Measurements from ENCODE around the gene ATG2A.

The ATG2A gene

GRCh38 chr11:64875369-64876228, 41.4 kb downstream of the ATG2A start:
- intact Hi-C loops (cut with DNase I): no loop called here
- peak in 1 of 10 donors; percentile 32 for DNase-seq

DNA sequence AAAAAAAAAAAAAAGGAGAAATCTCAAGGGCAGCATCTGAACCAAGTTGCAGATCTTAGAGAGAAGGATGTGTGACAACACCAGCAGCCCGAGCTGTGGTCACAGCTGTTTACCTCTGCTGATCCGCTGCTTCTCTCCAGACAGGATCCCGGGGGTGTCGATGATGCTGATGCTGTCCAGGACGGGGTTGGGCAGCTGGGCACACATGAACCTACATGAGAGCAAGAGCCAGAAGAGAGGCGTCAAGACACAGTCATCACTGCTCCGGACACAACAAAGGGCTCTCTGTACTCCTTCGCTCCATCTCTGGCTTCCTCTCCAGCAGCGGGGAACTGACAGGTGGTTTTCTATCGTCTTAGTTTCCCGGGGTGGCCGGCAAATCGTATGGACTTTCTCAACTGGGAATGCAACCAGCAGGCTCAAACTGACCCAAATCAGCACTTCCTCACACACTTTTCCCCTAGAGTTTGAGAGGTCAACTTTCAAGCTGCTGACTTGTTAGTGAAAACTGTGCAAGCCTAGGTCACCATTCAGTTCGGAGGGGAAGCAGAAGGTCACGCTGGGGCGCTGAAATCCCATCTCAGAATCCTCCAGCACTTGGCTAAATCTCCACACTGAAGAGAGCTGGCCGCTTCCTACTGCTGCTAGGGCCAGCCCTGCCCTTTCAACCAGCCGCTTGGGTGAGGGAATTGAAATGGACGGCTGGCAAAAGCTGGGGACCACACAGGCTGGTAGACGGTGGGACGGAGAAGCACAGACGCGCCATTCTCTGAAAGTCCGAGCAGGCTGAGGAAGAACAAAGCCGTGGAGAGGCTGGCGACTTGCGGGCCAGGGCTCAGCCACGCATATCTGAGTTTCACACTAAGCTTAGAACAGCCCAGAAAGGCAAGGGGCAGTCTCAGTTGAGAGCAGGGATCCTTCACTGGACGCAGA, 42.4 kb downstream of the ATG2A start:
- intact Hi-C loops (cut with DNase I): no loop called here
- peak in 6 of 10 donors; percentile 28 to 91 (median 56) for DNase-seq

DNA sequence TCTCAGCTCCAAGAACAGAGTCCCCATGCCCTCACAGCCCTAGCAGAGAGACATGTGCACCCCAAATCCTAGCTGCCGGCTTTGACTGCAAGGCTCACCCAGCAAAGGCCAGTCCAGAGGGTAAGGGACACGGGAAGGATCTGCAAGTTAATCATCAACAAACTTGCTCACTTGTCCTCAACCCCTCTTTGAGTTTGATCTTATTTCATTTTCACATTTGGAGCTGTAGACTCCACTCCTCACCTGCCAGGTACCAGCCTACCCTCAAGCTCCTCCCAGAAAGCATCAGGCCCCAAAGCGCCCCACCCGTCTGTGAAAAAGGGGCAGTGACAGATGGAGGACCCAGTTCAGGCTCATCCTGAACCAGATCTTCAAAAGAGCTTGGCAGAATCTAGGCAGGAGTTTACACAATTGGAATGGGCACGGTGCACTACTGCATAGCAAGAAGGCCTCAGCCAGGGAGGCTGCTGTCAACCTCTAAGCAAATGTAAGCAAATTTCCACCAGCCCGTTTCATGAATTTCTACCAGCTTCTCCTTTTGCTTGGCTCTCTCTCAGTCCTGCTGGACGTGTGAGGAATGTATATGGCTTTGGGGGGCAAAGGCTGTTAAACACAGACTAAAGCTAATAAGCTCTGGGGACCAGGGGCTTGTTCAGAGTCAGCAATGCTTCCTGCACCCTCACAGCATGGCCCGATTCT, 44.1 kb downstream of the ATG2A start:
- no peak for DNase-seq
- intact Hi-C loops (cut with DNase I): no loop called here

GRCh38 chr11:64871492-64871891, 45.5 kb downstream of the ATG2A start:
- no peak for DNase-seq
- intact Hi-C loops (cut with DNase I): no loop called here

GRCh38 chr11:64870893-64871466, 46.0 kb downstream of the ATG2A start:
- no peak for DNase-seq
- intact Hi-C loops (cut with DNase I): no loop called here

DNA sequence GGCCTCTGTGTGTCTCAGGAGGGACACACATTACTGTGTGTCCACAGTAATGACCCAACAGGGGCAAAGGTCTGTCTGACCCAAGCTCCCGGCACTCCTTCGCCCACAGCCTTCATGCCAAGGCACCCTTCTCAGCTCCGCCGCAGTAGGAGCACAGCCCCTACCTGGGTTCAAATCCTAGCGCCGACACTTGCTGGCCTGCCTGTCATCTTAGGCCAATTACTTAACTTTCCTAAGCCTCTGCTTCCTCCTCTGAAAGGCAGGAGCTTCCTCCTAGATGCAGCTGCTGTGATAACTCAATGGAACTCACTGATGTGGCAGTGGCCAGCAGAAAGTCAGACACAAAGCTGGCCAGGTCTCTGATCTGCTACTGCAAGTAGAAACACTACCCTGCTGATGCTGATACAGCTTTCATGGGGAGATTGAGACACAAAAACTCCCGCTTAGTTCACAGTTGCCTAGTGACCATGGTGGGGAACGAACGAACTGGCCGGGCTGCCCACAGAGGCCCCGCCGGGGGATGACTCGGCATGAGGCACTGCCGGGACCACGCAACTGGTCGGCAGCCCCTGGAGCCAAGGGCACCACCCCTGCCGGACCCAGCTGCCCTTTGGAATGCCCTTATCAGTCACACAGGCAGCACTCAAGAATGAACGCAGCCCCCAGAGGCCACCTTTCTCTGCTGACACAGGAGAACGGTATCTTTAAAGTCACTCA, 46.7 kb downstream of the ATG2A start:
- DNase-seq: no peak
- intact Hi-C loops (cut with DNase I): no loop called here

DNA sequence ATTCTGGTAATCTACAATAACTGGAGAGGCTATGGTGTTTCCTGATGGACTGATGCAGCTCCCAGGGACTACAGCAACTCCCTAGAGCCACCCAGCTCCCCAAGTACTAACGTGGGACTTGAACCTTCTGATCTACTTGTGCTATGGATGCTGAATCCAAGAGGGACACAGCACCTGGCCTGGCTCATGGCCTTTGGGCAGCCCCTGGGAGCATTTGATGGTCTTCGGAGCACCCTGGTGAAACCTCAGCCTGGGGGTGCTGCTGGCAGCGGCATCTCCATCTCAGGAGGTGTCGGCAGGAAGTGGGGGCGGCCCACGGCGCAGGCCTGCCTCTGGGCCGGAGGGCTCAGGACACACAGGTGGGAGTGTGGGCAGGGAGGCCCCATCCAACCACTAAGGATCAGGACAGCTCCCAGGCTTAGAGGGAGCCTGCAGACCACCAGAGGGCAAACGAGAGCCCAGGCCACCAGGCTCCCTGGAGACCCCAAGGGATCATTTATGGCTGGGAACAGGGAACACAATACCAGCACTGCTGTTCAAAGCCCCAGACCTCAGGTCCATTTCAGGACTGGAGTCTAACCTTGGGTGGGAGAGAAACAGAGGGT, 47.3 kb downstream of the ATG2A start:
- no peak for DNase-seq
- intact Hi-C loops (cut with DNase I): no loop called here

DNA sequence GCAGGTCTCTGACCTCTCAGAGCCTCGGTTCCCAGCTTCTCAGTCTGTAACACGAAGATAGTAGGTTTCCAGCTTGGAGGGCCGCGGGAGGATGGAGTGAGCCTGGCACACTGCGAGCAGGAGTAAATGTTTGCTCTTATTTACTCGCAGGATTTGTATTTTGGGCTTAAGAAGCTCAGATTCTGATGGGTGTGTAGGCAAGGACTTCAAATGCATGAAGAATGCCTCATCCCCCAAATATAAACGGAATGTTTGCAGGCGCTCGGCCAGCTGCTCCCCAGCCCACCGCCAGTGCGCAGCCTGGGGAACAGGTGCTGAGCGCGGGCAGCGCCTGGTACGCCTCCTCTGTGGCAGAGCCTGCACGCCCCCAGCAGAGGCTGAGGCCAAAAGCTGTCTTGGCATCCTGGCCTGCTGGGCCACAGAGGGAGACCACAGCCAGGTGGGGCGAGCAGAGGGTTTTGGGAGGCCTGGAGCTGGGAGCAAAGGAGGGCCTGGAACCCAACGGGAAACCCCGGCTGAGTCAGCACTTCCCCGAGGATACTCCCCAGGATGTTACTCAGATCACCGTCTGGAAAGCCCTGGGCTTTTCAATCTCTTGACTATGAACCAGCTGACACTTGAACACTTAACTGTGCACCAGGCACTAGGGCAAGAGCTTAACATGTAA, 48.0 kb downstream of the ATG2A start:
- intact Hi-C loops (cut with DNase I): no loop called here
- peak in 5 of 10 donors; percentile 23 to 93 (median 86) for DNase-seq

DNA sequence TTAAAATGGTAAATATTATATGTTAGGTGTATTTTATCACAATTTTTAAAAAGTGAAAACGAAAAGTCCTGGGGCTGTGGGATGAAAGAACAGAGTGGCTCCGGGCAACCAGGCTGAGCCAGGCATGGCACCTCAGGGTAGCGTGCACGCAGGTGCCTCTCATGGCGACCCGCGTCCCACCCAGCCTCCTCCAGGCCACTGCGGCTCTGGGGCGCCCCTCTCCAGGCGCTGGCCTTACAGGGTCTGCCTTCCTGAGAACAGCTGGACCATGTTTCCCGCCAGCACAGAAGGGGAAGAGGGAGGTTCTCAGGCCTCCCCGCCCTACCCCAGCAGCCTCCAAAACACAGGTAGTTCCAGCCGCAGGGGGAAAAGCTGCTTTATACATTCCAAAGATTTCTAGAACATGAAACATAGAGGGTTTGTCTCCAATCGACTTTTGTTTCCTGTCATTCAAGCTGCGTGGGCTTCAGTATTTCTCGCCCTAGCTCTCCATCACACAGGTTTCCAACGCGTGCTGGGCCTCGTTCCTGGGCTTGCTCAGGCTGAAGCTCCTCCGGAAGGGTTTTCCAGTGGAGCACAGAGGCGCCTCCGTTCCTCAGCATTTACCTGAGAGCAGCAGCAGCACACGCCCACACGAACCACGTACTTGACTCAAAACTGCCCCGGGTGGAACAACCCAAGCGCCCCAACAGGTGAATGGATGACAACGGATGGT, 49.1 kb downstream of the ATG2A start:
- DNase-seq: no peak
- intact Hi-C loops (cut with DNase I): no loop called here

- intact Hi-C loops (cut with DNase I): no loop called here
- DNase-seq: no peak
These were observed 50.9 kb downstream of the ATG2A start for GRCh38 chr11:64866173-64866491.

- intact Hi-C loops (cut with DNase I): no loop called here
- no peak for DNase-seq
These were observed 51.5 kb downstream of the ATG2A start for GRCh38 chr11:64865286-64866172.

DNA sequence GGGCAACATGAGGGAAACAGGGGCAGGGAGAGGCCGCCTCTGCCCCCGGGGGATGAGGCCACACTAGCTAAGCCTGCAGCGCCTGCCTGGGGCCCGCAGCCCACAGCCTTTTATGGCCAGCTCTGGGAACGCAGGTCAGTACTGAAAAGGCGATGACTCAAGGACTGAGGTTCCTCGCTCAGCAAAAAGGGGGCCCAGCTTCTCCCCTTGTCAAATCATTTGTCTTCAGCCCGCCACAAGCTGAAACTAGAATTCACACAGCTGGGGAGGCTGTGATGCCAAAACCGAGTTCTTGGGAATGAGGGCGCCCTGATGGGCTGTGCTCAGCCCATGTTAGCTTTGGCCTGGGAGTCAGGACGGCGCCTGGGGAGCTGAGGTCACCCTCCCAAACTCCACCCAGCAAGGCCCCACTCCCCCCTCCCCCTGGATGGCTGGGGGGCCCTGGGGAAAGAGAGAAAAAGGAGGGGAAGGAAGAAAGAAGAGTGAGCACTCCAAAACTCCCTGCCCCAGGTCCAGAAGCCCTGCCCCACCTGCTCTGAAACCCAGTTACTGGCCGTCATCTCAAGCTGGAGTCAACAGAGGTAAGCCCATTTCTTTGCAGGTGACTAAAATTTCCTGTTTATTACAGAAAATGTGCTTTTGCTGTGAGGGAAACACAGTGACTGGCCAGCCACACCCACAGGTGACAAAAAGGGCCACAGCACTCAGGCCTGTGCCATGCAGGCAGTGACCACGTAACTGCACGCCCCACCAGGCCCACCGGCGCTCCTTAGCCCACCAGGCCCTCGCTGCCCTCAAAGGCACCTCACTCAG, 52.3 kb downstream of the ATG2A start:
- intact Hi-C loops (cut with DNase I): no loop called here
- no peak for DNase-seq

GRCh38 chr11:64864135-64864472, 52.9 kb downstream of the ATG2A start:
- intact Hi-C loops (cut with DNase I): no loop called here
- DNase-seq: no peak

DNA sequence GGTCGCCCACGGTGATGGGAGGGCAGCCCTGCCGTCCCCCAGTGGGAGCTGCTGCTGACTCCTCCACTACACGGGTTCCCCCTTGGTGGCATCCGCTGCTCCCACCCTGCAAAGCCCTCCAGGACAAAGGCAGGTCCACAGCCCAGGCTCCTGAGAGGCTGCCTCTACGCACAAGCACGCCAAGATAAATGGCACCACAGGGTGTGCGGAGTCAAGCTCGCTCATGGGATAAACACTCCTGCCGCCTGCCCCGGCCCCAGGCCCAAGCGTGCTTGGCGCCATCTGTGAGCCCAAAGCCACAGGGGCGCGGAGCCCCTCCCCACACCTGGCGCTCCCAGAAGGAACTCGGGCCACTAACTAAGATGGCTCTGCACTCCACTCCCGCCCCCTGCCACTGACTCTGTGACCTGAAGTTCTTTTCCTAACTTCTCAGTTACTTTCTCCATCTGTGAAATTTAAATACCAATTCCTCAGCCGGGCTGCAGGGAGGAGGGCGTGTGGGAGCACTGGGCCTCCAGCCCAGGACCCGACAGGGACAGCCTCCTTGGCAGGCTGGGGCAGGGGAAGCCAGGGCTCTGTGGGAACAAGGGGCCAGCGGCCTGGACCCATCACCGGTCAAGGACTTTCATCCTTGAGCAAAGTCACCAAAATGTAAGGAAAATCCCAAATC, 53.5 kb downstream of the ATG2A start:
- intact Hi-C loops (cut with DNase I): no loop called here
- no peak for DNase-seq

DNA sequence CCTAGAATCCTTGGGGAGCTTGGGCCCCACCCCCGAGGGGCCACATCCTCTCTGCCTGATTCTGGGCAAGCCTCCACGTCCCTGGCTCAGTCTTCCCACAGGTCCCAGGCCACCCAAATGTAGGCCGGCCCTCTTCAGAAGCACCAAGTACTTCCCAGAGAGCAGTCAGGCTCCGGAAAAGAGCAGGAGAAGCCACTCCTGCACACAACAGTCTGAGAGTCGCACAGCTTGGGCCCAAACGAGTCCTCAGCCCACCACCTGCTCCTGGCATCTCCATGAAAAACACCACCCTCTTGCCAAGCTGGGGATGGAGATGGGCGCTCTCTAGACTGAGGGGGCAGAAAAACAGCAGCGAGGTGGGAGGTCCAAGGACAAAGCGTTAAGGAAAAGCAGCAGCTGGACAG, 54.0 kb downstream of the ATG2A start:
- no peak for DNase-seq
- intact Hi-C loops (cut with DNase I): no loop called here

All from posterior cingulate gyrus (tissue), 11 donors.